Measurements from ENCODE around the gene ELOVL6. TPM values are rescaled to one million over a fixed set of nuclear protein-coding genes. Genes with fewer than 3 reads are reported as not detected.
A peak's percentile ranks its signal among the peaks of the same experiment; 100 is the strongest.

The ELOVL6 gene
- total and polyA plus RNA-seq, 9 of the 15 experiments (the other 6 are each of a cell fraction or from before 2014, with no cell fraction given) = 18.3 to 82.6 (median 46.0) TPM

GRCh38 chr4:110200689-110201088 lies 2.3 kb upstream of the ELOVL6 start (continued):
- no peak for TF ChIP-seq JUN (IDR thresholded peaks at IDR 0.05; ENCODE audit: borderline replicate concordance, low read depth, low read length)
- TF ChIP-seq JUN (CRISPR knock-in tag; IDR thresholded peaks at IDR 0.05; ENCODE audit: borderline replicate concordance) = no peak
- TF ChIP-seq HEY1 (CRISPR knock-in tag; IDR thresholded peaks at IDR 0.05; ENCODE audit: borderline replicate concordance) = no peak
- TF ChIP-seq RBM39 (optimal IDR thresholded peaks at IDR 0.05; ENCODE audit: low read depth, low read length) = no peak
- no peak for TF ChIP-seq E2F4 (CRISPR knock-in tag; IDR thresholded peaks at IDR 0.05; ENCODE audit: low read depth)
- no peak for TF ChIP-seq SRF (CRISPR knock-in tag; IDR thresholded peaks at IDR 0.05)
- TF ChIP-seq NEUROD1 (IDR thresholded peaks at IDR 0.05; ENCODE audit: borderline replicate concordance, low read depth, low read length, partially characterized antibody) = no peak
- TF ChIP-seq ZNF212 (CRISPR knock-in tag; IDR thresholded peaks at IDR 0.05) = no peak
- TF ChIP-seq PPARD (CRISPR knock-in tag; IDR thresholded peaks at IDR 0.05) = no peak
- TF ChIP-seq ZNF197 (CRISPR knock-in tag; IDR thresholded peaks at IDR 0.05; ENCODE audit: low read depth) = no peak
- TF ChIP-seq TCF3 (CRISPR knock-in tag; IDR thresholded peaks at IDR 0.05) = 0 out of 2 replicates have a peak, but pooled peaks have one; percentile 25
- peak; percentile 38; the same call in 1 of the 2 replicates for TF ChIP-seq EP300 (IDR thresholded peaks at IDR 0.05; ENCODE audit: low read length)
- TF ChIP-seq MITF (IDR thresholded peaks at IDR 0.05) = no peak
- no peak for TF ChIP-seq NFRKB (IDR thresholded peaks at IDR 0.05; ENCODE audit: low read depth)
- TF ChIP-seq CEBPZ (IDR thresholded peaks at IDR 0.05; ENCODE audit: borderline replicate concordance, low read depth, low read length) = no peak
- TF ChIP-seq PREB (CRISPR knock-in tag; IDR thresholded peaks at IDR 0.05) = no peak
- TF ChIP-seq COPS2 (conservative IDR thresholded peaks at IDR 0.05) = no peak
- peak; percentile 65; the same call in 1 of the 2 replicates for TF ChIP-seq SMARCE1 (IDR thresholded peaks at IDR 0.05)
- TF ChIP-seq RUNX1 (IDR thresholded peaks at IDR 0.05; ENCODE audit: low read depth) = no peak
